Right renal cortex interstitium (tissue), 3 donors: ENCODE measurements around the gene RBM19. TPM values are rescaled to one million over a fixed set of nuclear protein-coding genes. Genes with fewer than 3 reads are reported as not detected.
"Not testable (repeated sequence)": the region's sequence is repeated elsewhere in the genome, so short reads cannot be mapped to it uniquely, and the experiment has no call there.

ENCODE experiments used
- DNase-seq, 3 donors: peaks; one replicate each; pipeline ENCODE4 v3.0.0-alpha.2; 2013; ENCODE audit warnings: low read depth in 3 of 3, low spot score in 2 of 3
- polyA plus RNA-seq, 3 donors: library from polyadenylated mRNA; unstranded; fragments of 120-200 nt; gene quantifications; one replicate each; pipeline ENCODE4 v1.2.1, GENCODE V29; 2013; ENCODE audit not compliant: insufficient read length in 3 of 3

The RBM19 gene
- polyA plus RNA-seq, 3 donors = 24.5 to 26.9 (median 25.1) TPM

DNA sequence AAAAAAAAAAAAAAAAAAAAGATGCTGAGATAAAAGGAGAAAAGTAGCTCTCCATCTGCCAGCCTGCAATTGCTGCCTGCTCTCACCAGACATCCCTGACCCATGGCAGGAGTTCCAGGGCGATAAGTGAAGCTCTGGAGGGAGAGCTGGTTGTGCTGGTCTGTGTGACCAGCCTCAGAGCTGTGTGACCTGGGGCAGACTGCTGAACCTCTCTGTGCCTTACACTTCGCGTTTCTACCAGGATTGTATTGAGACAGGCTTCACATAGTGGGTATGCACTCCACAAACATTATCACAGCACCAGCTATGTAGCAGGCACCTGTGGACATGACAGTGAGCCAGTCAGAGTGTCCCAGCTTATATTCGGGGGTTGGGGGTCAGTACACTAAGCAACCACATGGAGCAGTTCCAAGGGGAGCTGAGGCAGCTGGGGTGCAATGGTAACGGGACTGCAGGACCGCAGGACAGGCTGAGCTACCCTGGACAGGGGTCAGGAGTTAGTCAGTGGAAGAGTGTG, 57.5 kb downstream of the RBM19 start:
- DNase-seq = no peak

DNA sequence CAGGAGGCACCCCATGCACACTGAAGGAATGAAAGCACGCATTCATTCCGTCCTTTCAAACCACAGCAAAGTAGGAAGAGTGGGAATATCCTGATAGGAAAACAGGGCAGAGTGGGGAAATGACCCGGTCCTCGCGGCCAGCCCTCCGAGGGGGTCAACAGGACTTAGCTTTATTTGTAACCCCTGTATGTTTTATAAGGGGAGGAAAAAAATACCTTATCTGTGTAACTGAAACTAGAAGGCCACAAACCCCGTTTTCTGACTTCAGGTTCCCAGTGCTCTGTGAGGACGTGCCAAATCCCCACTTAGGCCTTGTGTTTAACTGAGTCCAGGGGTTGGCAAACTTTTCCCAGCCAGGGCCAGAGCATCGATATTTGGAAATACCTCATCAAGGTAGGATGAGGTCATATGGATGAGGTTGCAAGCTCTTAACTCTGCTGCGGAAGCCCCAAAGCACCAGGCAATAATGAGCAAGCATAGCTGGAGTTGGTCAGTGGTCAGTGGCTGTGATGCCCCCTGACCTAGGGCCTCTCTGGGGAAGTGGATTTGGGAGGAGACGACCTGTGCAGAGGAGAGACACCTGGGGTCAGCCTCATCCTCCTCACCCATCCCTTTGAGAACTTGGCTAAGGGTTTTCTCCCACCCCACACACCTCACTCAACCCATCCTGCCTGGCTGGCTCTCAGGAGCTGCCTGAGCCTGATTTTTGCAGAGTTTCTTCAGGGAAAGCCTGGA, 58.5 kb downstream of the RBM19 start:
- no peak for DNase-seq

DNA sequence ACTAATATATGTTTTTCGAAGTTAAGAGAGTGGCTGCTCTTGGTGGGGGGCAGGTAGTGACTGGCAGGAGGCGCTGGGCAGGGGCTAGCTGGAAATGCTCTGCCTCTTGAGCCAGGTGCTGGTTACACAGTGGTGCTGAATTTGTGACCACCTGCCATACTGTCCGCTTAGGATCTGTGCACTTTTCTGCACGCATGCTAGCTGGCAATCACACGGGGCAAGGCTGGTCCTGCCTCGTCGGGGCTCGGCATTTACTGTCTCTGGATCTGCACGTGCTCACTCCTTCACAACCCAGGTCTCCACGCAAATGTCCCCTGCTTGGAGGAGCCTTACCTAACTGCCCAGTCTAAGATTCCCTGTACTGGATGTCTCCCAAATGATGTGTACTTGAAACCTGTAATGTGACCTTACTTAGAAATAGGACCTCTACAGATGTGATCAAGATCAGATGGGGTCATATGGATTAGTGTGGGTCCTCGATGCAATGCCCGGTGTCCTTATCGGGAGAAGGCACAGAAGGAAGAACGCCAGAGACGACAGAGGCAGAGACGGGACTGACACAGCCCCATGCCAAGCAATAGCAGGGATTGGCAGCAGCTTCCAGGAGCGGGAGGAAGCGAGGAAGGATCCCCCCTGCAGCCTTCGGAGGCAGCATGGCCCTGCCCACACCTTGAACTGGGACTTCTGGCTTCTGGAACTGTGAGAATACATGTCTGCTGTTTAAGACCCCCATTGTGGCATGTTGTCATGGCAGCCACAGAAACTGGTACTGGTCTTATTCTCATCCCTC, 59.5 kb downstream of the RBM19 start:
- no peak for DNase-seq

DNA sequence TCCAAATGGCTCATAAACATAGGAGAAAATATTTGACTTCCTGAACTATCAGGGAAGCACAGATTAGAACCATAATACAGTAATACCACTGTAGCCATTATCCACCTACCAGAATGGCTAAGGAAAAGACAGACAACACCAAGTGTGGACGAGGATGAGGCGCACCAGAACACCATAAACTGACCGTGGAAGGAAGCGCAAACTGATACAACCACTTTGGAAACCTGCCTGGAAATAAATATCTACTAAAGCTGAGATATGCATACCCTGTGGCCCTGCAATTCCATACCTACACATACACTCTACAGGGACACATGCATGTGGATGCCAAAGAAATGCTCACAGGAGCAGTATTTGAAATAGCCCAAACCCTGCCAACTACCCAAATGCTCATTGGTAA, 60.3 kb downstream of the RBM19 start:
- no peak for DNase-seq

DNA sequence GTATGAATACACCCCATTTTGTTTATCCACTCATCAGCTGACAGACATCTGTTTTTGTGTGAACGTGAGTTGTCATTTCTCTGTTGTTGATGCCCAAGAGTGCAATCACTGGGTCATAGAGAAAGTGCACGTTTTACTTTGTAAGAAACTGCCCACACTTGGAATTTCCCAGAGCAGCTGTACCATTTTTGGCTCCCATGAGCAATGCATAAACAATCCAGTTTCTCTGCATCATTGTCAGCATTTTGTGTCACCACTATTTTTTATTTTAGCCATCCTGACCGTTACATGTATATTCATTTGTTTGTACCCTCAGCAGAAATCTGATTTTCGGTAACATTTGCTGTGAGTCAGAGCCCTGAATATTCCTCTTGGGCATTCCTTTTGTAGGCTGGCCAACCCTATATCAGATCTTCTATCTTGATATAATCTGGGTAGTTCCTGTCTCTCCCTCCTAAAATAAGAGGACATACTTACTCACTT, 62.7 kb downstream of the RBM19 start:
- no peak for DNase-seq

DNA sequence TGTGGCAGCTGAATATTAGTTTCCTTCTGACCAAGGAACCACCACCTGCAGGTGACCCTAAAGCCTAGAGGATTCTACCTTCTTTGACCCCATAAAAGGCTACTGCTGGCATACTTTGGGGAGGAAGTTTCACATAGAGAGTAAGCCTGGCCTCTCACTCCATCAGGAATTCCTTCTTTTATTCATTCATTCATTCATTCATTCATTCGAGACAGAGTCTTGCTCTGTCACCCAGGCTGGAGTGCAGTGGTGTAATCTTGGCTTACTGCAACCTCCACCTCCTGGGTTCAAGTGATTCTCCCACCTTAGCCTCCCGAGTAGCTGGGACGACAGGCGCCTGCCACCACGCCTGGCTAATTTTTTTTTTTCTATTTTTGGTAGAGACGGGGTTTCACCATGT, 64.8 kb downstream of the RBM19 start:
- not testable (repeated sequence) for DNase-seq

DNA sequence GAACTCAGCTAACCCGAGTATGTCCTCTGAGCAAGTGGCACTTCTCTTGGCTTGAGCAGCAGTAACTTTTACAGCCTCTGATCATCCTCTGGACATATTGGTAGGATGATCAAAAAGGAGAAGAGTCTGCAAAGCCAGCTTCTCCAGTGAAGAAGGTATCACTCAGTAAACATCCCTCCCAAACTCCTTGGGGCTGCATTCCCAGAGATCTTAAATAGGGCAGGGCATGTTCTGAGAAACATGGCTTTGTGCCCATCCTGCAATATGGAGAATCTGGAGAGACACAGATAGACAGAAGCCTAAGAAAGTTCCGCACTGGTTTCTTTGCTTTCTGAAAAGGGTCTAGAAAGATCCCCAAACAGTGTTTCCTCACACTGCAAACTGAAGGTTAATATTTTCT, 65.4 kb downstream of the RBM19 start:
- DNase-seq = no peak

DNA sequence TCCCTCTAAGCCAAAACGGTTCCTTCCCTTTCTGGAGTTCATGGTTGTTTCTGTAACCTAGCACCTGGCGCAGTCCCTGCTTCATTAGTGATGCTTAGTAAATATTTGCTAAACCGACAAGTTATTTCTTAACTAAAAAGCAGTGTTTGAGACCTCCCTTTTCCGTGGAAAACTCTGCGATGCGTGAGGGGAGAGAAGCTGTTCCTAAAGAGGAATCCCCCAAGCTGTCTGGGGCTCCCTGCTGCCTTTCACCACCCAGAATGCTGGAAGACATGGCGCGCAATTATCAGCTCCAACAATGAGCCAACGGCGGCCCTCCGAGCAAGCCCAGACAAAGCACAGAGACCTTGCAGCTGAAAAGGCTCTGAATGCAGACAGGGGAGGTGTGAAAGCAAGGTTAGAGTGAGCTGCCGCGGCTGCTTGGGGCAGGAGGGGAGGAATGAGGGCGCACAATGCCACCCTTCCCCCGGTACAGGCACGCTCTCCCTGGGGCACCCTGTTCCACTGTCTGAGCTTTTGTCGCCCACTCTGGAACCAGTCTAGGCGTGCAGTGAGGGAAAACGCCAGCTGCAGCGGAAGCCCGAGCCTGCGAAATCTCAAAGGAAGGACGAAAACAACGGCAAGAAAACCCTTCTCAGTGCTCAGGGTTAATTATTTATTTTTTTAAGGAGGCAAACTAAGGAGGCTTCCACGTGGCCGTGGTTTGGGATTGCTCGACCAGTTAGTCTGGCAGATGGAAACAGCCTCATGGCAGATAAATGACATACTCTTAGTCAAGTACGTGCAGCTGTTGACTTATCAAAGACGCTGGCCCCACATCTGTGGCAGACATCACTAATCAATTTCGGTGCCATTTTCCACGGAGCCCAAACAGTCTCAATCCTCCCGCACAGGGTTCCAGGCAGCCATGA, 66.3 kb downstream of the RBM19 start:
- no peak for DNase-seq

DNA sequence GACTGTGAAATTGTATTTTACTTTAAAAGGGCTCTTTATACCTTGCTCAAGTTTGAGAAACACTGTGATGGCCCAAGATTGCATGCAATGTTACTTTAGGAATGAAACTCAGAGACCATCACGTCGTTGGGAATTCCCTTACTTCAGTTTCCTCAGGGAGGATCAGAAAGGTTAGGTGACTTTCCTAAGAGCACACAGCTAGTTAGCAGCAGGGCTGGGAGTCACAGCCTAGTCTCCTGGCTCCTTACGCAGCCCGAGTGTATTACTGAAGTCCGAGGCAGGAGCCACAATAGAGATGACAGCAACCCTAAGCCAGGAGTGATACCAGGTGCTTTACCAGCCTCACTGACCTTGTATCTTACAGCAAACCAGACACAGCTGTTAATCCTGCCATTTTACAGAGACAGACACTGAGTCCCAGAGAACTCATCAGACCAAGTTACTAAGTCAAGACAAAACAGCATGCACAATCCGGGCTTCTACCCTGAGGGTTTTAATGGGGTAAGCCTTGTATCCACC, 67.0 kb downstream of the RBM19 start:
- no peak for DNase-seq

DNA sequence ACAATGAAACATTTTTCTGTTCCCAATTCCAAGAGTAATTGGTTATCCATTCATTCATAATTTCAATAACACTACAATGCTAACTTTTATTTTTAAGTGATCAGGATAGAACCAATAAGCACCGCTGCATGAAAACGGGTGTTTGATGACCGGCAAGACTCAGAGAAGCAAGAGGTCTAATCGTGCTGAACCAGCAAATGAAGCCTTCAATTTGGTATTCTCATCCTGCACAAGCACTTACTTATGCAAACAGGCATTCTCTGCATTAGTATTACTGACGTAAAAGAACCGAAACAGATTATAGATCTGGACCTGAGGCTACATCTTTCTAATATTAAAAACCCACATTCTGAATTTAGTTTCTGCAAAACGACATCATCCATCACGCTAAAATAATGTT, 67.7 kb downstream of the RBM19 start:
- no peak for DNase-seq

DNA sequence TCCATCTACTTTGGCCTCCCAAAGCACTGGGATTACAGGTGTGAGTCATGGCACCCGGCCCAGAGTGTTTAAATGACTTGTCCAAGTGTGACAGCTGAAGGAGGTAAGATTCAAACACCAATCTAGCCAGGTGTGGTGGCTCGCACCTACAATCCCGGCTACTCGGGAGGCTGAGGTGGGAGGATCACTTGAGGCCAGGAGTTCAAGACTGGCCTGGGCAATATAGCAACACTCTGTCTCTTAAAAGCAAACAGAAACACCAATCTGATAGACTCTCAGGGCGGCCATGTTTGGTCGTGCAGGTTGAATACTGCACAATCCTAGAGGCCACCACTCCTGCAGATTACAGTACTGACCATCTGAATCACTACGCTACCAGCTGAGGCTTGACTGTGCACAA, 68.7 kb downstream of the RBM19 start:
- no peak for DNase-seq

DNA sequence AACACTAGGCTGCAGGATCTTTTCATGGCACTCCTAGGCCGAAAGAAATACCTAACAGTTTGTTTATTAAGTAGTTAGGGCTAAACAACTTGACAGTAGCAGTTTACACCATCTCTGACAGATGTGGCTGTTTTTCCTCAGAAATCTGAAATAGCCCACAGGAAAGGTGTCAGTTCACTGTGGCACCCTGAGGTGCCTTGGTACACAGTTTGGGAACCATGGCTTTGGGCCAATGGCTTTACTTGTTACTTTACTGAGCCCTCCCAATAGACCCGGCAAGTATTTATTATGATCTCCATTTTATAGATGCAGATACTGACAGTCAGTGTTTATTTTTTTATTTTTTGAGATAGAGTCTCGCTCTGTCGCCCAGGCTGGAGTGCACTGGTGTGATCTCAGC, 69.3 kb downstream of the RBM19 start:
- DNase-seq = no peak

DNA sequence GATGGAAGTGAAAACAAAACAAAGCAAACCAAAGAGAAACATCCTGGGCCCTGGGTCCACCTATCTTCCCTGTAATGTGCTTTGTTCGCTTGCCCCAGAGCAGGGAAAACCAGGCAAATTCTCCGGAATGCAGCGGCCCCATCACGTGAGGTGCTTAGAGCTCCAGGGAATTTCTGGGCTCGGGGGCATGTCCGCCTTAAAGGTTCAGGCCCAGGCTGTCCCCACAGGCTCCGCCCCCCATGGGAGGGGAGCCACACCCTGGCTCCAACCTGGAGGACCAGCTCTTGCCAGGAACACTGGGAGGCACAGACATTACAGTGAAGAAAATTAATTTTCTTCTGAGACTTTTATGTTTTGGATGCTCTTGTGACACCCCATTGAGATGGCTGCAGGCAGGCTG, 69.9 kb downstream of the RBM19 start:
- DNase-seq = no peak

DNA sequence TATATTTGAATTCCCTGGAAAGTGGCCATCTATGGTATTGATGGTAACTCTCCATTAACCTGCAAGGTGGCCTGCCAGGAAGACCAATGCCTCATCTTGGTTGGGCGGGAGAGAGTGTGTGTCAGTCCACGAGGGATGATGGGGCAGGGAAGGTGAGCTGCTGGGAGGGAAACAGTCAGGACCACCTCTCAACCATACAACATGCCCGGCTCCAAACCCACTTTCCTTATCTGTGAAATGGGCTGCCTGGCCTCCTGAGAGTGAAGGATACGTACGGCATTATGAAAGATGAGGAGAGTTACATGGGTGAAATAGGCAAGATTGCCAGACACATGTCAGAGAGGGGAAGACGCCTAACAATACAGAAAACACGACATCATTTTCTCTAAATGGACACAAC, 70.9 kb downstream of the RBM19 start:
- no peak for DNase-seq

DNA sequence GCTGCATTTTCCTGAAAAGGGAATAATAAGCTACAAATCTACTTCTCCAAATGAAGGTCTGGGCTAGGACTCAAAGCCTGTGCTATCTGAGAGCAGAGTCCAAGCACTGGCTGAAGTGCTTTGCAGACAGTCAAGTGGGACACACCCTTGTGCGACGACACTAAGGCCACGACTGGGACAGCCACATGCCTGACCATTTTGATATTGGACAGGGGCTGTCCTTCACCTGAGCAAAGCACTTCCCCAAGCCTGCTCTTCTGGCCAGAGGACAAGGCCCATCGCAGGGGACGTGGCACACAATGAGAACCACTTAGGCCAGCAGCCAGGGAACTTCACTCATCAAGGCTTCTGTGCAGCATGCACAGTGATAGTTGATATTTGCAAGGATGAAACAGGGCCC, 71.4 kb downstream of the RBM19 start:
- DNase-seq = no peak

DNA sequence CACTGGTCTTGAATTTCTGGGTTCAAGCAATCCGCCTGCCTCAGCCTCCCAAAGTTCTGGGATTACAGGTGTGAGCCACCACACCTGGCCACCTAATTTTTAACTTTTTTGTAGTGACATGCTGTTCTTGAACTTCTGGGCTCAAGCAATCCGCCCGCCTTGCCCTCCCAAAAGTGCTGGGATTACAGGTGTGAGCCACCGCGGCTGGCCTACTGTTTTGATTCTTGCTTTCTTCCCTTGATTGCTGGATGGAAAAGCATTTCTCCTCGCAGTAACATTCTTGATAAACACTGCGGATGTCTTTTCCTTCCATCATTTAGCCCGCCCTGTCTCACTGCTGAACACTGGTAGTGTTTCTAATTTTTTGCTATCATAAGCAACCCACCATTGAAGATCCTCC, 72.9 kb downstream of the RBM19 start:
- DNase-seq = no peak

DNA sequence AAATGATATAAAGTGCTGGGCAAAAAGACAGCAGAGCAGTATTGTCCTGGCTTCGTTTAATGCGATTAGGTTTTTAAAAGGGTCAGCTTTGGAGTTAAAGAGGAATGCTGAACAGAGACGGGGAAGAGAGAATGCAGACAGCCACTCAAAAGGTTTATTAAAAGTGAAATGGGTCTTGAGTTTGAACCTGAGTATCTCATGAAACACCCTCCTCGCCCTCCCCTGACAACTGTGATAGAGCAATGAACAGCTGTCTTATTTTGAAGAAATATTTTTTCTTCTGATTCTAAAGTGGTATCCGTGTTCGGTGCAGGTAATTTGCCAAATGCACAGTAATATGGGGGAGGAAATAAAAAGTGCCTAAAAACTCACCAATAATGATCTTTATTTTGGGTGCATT, 73.6 kb downstream of the RBM19 start:
- no peak for DNase-seq

DNA sequence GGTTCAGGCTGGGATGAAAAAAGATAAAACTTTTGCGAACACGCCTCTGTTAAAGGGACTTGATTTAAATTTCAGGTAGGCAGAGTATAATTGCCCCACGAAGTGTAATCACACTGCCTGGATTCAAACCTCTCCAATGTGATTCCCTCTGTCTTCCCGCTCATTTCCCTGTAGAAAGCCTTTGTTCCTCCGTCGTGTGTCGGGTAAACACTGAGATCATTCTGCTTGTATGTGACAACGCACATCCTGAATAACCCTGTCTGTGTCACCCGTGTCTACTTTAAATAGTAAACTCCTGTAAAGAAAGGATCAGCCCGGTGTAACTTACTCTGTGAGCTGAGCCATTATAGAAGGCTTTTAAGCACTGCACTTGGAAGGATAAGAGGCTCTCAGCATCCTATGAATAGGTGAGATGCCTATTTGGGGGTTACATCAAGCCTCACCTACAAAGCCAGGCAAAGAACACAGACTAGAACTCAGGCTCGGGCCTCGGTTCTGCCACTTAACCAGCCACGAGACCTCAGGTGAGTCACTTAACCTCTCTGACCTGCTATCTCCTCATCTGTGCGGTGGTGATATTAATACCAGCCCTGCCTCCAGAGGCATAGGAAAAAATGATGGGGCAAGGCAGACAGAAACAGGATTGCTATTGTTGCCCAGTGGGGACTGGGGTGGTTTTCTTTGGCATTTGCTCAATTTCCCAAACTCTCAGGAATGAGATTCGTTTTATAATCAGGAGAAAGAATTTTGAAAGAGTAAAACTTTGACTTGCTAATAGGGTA, 74.2 kb downstream of the RBM19 start:
- no peak for DNase-seq

DNA sequence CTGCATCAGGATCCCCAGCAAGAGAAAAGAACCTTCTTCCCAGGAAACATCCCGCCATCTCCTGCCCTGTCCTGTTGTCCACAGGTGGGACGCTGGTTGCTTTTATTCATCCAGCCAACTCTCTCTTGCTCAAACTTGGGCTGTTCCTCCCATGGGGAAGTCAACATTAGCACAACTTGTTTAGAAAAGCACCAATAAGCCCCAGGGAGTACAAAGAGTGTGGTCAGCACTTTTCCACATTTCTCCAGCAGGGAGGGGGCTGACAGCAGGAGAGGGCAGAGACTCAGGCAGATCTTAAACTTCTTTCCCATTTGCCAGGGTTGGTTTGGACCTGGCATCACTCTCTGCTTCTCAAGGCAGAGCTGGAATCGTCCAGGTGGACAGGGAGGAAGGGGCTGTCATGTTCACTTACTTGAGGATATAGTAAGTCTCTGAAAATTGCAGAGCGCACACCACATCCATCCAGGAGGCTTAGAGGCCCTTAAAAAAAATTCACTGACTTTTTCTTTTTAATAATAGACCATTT, 74.9 kb downstream of the RBM19 start:
- DNase-seq = no peak
